GM11168 (cell line): ENCODE data around the gene HOXA7.

ENCODE experiments used
- in situ Hi-C: fragments of 300-500 bp; cut with MboI; formaldehyde crosslinking; loops from one replicate; pipeline ENCODE4 v1.12.0; 2022; ENCODE audit warnings: low sequenced_read_pairs; ENCODE audit not compliant: unreplicated experiment

The HOXA7 gene

DNA sequence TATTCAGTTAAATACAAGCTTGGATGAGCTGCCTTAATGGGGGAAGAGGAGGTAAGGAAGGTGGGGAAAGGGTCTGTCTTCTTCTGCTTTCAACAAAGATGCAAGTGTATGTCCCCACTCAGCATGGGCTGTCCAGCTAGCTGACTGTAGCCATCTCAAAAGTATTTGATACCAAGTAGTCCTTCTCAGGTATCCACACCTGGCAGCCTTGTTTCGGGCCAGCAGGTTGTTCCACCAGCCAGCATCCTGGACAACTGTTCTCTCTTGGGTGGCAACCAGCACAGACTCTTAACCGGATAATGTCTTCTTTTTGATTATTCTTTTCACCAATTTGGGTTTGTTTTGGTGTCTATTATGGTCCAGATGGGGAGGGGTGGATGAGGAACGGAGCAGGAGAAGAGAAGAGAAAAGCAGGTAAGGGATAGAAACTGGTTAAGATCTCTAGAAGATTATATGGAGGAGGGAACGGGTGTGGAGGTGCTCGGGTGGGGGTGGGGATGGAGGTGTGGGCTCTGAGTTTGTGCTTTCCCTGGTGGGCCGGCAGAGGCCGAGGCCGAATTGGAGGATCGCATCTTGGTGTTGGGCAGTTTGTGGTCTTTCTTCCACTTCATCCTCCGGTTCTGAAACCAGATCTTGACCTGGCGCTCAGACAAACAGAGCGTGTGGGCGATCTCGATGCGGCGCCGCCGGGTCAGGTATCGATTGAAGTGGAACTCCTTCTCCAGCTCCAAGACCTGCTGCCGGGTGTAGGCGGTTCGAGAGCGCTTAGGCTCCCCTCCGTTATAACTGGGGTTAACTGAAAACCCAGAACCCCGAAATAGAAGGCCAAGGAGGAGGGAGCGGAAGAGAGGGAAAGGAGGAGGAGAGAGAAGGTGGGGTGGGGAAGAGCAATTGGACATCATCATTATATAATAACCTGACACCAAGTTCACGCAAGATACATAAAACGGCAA, 27.4 kb downstream of the HOXA7 start:
- in situ Hi-C loops: no loop called here

DNA sequence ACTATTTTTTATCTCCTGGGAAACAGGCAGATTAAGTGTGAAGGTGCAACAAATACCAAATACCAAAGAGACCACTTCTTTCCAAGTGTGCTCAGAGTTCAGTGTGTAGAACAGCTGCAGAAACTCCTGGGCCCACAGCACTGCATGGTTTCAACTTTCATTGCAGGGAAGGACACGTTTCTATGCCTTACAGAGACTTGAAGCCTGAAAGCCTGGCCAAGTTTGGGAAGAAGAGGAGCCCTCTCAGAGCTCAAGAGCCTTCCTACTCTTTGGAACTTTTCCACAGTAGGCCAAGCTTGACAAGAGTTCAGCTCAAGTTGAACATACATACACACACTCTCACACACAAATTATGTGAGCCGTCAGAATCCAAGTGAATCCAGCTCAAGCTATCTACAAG, 28.4 kb downstream of the HOXA7 start:
- in situ Hi-C loops: no loop called here

DNA sequence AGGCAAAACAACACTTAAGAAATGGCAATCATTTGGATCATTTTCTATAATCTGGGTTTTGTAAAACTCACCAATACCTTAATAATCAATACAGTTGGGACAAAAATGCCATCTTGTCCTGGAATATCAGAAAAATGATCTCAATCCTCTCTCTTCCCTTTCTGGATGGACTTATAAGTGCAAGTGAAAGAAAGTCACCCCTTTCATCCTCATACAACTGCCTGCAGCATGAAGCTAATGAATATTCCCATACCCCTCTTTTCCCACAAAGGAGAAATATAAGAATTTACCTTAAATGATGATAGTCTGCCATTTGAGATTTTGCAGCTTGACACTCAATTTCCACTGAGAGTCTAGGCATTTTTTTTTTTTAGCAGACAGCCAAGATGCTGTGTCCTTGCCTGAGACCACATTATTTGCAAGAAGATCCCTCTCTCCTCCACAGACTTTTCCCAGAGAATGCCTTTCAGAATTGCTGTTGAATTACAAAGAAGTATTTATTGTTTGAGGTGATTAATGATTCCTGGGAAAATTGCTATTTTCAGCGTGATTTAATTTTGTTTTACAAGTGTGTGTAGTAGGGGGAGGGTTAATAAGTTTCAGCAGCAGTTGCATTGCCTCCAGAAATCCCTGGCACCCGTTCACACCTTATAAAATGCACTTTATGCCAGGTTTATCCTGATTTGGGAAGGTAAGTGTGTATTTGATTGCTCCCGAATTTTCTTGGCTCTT, 29.7 kb downstream of the HOXA7 start:
- in situ Hi-C loops: no loop called here

DNA sequence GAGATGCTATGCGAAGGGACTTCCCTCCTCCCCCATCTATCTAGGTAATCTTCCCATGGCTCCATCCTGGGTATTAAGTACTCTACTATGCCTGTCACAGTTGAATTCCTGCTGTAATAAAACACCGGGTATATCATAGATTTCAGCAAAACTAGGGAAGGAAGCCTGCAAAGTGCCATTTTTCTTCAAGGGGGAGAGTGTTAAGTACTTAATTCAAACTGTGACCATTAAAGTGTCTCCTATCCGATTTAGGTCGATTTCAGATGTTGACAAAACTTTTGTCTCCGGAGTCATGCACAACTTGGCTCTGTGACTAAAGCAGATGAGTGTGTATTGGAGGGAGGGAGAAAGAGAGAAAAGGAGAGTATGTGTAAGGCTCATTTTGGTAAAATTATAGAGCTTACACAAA, 30.5 kb downstream of the HOXA7 start:
- in situ Hi-C loops: no loop called here

DNA sequence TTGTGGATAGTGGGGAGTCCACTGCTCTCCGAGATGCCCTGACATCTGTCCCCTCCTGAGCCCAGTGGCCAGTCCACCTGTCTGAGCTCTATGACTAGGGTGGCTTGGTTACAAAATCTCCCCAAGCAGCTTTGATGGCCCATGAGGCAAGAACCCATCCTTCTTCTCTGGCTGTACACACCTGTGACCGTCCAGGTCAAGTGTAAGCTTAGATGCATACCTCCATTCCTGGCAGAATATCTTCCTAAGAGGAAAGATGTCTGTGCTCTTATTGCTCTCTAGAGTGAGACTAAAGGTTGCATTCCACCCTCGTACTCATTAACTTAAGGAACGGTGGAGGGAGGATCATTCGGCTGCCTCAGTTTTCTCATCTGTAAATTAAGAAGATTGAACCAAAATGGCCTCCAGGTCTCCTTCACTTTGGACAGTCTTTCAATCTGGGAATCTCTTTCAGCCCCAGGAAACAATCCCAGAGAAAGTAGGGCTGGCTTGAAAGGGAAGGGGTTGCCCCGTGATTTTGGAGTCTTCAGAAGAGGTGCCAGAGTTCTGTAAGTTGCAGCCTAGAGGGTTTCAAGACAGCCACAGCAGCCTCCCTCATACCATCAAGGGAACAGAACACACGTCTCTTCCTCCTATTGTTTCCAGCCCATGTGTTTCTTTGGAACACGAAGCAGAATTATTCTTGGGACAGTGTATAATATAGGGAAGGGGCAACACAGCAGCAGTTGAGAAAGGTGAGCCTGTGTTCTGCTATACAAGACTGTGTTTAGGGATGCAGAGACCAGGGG, 31.4 kb downstream of the HOXA7 start:
- in situ Hi-C loops: no loop called here

GRCh38 chr7:27124096-27124901, 32.2 kb downstream of the HOXA7 start:
- in situ Hi-C loops: no loop called here

DNA sequence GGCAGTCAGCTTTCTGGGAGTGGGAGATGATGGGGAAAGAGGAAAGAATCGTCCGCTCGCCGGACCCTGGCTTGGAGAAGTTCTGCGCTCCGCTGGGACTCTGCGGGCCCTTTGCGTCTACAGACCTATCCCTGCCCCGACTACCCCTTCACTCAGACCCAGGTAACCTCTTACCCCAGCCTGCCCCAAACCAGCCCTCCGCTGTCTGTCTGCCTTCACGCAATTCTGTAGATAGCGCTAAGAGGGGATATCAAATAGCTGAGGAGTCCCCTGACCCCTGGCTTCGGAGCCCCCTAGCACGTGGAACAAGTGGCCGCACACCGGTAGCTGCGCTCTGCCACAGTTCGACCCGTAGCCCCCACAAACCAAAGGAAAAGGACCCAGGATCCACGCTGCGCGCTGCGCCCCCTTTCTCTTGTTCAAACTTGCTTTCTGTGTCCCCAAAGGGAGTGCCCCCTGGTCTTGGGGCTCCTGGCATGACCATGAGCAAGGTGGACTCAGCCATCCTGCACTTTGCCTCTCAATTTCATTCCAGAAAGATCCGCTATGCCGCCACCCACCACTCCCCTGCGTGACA, 32.9 kb downstream of the HOXA7 start:
- in situ Hi-C loops: no loop called here

- in situ Hi-C loops: no loop called here
These were observed 33.4 kb downstream of the HOXA7 start for GRCh38 chr7:27123007-27123476.

GRCh38 chr7:27122077-27122910, 34.2 kb downstream of the HOXA7 start:
- in situ Hi-C loops: no loop called here

GRCh38 chr7:27121684-27122076, 34.8 kb downstream of the HOXA7 start:
- in situ Hi-C loops: no loop called here

DNA sequence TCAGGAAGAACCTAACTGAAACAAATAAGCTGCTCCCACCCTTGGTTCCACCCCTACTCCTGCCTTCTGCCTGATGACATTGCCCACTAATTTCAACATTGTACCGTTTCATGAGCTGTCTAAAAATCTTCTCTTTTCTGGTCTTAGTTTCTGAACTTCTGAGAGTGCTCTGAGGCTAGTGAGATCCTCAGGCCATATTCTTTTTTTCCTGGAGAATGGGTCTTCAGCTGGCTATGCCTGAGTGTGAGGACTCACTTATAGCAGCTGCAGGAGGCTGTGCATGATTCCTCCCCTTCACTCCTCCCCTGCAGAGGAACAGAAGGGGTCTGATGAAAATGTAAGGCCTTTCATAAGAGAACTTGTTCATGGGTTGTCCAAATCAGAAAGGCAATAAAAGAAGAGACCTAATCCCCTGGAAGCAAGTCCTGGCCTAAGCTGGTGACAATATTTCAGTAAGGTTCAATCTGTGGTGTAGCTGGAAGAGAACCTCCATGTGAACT, 37.0 kb downstream of the HOXA7 start:
- in situ Hi-C loops: no loop called here

DNA sequence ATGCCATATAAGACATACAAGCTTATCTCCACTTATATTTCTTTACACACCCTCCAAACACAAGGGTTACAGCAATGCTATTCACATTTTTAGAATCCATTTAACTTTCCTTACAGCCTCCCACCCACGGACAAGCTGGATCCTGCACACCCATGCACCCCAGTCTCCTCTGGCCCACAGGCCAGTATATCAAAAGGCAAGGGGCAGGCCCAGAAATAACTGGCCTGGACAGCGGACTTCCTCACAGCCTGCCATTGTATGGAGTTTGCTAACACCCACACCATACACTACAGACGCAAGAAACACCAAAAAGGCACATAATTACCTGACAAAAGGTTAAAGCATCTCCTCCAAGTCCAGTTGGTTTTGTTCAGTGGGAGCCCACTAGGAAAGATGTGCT, 37.9 kb downstream of the HOXA7 start:
- in situ Hi-C loops: no loop called here

DNA sequence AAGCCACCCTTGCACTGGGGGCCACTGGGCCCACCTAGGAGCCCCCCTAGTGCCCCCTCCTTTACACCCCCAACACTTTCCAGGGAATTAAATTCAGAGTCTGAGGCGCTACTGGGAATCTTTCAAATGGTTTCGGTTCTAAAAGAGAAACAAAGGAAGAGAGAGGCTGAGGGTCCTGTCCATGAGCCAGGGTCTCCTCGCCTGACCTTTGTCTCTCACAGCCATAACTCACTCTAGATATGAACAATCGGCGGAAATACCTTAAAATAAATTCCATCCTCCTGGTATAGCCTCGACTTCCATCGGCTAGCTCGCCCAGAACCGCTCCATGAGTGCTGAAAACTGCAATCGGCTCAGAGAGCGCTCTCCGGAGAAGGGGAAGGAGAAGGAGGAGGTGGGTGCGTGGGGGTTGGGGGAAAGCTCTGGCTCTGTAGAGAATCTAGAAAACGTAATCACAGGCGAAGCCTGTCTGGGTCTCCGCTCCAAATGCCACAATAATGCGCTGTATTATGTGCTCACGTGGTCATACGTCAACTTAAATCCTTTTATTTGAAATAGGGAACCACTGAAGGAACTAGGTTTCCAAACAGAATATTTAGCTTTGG, 38.5 kb downstream of the HOXA7 start:
- in situ Hi-C loops: no loop called here

DNA sequence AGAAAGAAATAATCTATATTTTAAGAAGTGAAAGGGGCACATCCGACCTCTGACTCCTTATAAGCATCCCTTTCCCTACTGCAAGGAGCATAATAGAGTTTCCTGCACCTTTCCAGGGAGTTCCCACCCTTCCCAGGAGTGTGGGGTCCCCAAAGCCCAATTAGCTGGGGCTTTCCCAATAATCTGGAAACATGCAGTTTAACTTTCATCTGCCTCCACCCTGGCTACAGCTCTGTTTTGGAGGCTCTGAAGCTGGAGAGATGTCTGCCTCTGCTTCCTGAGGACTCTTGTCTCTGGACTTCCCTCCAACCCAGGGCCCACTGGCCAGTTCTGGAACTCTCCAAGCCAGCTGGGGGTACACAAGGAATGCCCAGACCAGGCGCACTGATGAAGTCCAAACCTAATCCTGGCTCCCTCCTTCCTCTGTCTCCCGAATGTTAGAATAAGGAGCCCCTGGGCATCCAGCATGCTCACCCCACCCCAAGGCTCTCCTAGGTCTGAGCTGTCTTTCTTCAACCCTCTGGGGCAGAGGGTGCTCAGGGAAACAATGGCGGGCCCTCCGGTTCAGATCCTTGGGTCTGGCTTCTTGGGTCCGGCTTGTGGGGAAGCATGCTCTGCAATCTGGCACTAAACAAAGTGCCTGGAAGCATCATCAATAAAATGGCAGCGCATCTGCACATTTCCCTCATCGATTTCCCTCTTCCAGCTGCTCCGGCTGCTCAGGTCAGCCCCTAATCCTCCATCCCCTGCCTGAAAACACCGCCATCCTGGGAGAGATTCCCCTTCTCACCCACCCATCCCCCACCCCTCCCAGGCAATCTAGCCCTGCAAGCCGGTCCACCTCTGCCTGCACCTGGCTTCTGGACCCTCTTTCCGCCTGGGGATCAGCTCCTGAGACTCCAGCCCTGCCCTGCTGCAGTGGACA, 39.3 kb downstream of the HOXA7 start:
- in situ Hi-C loops: no loop called here

DNA sequence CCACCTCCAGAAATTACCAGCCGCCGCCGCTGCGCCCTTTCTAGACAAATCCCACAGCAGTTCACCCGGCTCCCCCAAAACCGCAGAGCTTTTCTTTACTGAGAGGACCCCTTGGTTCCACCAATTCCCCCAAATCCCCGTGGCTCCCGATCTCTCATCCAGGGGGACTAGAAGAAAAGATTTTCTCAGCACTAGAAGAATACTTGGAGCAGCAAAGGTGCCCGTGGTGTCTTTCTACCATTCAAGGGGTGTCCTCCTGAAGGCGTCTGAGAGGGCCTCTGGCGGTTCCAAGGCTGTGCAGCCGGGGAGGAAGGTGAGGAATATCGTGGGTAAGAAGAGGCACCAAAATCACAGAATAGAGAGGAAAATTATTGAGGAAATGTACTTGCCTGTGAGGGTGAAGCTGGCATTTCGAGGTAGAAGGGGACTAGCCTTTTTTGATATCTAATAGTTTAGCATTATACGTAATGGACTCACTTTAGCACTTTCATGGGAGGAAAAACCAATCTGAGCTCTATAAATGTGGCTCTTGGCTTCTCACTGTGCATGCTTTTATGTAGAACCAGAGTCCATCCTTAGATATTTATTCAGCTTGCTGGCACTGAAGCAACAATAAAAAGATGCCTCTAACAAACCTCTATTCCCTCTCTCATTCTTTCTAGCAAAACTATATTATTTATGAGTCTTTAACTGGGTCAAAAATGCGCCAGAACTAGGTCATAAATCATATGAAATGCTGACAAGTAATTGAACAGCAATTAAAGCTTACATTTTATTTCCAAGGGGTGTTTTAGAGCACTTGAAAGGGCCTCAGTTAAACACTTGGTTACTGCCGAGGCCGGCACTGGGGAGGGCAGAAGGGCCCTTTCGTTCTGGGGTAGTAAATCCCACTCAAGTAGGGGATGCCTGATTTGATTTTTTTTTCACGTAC, 40.2 kb downstream of the HOXA7 start:
- in situ Hi-C loops: no loop called here
